ENCODE measurements around the gene GOLT1B.

DNA sequence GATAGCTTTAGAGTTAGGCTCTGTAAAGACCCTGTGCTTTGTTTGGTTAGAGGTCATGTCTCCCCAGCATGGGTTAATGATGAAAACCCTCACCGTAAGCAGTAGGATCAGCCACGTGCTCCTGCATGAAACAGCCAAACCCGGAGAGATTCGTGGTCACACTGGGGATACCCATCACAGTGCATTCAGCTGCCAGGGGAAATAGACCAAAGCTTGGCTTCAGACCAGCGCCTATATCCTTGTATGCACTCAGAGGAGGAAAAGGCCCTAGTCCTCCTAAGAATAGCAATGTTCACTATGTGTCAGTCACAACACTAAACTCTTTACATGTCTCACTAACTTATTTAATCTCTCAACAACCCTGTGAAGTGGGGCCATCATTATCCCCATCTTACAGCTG is 40.8 kb downstream of the GOLT1B start:
- TF ChIP-seq, protein P1, sequence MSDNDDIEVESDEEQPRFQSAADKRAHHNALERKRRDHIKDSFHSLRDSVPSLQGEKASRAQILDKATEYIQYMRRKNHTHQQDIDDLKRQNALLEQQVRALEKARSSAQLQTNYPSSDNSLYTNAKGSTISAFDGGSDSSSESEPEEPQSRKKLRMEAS (IDR thresholded peaks at IDR 0.05; ENCODE audit: low read depth, low read length), result no peak
- TF ChIP-seq, protein P2, sequence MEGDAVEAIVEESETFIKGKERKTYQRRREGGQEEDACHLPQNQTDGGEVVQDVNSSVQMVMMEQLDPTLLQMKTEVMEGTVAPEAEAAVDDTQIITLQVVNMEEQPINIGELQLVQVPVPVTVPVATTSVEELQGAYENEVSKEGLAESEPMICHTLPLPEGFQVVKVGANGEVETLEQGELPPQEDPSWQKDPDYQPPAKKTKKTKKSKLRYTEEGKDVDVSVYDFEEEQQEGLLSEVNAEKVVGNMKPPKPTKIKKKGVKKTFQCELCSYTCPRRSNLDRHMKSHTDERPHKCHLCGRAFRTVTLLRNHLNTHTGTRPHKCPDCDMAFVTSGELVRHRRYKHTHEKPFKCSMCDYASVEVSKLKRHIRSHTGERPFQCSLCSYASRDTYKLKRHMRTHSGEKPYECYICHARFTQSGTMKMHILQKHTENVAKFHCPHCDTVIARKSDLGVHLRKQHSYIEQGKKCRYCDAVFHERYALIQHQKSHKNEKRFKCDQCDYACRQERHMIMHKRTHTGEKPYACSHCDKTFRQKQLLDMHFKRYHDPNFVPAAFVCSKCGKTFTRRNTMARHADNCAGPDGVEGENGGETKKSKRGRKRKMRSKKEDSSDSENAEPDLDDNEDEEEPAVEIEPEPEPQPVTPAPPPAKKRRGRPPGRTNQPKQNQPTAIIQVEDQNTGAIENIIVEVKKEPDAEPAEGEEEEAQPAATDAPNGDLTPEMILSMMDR (IDR thresholded peaks at IDR 0.05; ENCODE audit: low read depth, low read length), result no peak
